HG03097 (cell line): Measurements from ENCODE around the gene ALX1.

Experiments used
- ATAC-seq: cut with Tn5 transposase; IDR thresholded peaks from one replicate; pipeline ENCODE4 v1.9.1; 2021; ENCODE audit not compliant: unreplicated experiment, low FRiP score

The ALX1 gene

DNA sequence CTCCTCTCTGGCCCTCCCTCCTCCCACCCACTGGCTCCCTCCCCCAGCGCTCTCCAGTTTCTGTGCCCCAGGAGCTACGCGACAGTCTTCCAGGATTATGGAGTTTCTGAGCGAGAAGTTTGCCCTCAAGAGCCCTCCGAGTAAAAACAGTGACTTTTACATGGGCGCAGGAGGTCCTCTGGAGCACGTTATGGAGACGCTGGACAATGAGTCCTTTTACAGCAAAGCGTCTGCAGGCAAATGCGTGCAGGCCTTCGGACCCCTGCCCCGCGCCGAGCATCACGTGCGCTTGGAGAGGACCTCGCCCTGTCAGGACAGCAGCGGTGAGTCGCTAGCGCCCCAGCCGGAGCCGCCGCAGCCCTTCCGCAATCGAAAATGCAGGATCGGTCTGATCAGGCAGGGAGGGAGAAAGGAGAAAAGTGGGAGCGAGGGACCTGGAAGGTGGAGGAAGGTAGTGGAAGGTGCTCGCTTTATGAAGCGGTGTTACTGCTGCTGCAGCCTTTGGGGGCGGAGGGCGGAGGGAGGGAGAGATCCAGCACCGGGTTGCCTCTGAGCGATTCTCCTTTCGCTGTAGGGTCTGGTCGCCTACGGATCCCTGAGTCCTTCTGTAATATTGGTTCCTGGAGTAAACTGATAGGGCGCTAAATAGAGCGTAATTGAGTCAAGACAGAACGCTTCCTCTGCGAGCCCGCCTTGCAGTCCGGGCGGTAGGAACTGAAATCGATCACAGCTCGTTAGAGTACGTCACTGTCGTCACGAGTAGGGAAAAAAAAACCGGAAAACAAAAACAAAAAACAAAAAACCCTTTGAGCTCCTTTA lies at the start of gene ALX1:
TSS of gene ALX1 (plus strand) at position 56 of the 819 bp plus-strand sequence. CDS start at position 98, 42 bp downstream.
- no peak for ATAC-seq

DNA sequence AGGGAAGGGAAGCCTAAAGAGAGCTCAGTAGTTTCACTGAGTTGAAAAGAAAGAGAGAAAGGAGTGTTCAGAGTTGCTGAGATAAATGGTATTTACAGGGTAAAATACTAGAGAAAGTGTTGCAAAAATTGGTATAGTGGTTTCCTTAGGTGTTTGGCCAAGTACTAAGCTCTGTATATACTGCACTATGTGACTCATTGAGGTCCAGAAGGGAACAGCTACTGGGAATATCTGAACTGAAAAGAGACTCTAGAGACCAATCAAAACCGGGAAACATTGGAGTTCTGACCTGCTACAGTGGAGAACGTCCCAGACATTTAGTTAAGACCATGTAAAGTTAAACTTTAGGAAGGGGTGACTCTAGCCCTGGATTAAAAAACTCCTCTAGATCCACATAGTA lies 42.7 kb upstream of the ALX1 start:
- no peak for ATAC-seq

DNA sequence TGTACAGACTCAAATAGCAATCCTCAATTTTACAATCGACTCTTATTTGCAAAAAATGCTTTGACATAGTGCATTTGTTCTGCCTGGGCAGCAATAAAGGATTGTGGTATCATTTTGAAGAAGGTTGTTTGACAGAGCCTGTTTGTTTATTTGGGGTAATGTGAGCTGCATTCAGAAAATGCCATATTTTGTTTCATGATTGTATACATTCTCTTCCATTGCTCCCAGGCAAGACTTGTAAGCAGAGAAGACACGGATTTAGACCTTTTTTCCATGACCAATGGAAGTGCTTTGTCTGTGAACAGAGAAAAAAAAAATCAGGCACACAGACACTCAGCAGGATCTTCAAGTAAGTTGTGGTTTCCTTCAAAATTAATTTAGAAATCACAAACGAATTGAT lies 35.5 kb upstream of the ALX1 start:
- ATAC-seq = no peak

DNA sequence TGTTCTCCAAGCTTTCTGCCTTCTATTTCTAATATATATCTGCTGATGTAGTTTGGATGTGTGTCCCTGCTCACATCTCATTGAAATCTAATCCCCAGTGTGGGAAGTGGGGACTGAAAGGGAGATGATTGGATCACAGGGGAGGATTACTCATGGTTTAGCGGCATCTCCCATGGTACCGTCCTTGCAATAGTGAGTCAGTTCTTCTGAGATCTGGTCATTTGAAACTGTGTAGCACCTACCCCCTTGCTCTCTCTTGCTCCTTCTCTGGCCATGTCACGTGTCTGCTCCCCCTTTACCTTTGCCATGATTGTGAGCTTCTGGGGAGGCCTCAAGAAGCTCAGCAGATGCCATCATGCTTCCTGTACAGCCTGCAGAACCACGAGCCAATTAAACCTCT lies 26.2 kb upstream of the ALX1 start:
- ATAC-seq = no peak

DNA sequence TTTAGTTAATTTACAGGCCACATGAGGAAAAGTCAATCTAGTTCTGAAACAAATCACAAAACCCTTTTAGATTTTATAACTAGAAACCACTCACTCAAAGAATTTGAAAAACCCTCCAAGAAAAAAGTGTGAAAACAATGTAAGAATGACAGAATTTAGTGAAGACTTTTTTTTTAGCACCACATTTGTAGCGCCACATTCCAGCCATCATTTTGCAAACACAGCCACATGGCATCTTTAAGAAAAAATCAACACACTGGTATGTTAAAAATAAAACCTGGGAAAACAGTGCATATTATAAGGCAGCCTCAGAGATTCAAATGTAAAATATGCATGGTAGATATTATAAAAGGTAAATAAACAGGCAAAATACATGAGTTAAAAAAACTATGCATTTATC lies 22.3 kb upstream of the ALX1 start:
- no peak for ATAC-seq

DNA sequence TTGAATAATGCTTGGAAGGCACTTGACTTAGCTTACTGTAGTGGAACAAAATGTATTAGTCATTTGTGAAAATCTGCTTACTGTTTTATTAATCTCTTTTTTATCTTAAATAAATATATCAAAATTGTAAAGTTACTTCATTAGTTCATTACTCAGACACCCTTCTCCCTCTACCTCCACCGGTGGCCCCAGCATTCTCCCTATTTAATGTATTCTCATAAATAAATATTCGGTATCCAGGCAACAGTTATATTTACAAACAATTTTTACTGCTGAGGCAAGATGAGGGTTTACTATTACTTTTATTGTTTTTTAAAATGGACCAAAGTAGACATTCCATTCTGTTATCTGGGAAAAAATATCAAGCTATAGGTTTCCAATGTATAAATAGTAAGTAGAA lies 19.6 kb upstream of the ALX1 start:
- ATAC-seq = no peak

DNA sequence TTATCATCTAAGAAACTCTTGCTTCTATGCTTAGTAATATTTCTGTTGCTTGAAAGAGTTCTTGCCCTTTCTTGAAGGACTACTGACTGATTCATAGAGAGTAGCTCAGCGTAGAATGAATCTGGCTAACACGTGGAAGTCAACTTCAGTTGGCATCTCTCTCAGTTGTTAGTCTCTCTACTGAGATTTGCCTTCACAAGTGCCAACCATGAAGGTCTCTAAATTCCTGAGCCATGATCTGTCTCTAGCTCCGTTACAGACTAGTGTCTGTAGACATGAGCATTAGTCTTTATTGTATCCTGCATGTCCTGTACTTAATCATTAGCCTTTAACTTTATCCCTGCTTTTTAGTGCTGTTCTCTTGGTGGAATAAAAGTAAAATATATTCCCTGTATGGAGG lies 19.1 kb upstream of the ALX1 start:
- no peak for ATAC-seq

DNA sequence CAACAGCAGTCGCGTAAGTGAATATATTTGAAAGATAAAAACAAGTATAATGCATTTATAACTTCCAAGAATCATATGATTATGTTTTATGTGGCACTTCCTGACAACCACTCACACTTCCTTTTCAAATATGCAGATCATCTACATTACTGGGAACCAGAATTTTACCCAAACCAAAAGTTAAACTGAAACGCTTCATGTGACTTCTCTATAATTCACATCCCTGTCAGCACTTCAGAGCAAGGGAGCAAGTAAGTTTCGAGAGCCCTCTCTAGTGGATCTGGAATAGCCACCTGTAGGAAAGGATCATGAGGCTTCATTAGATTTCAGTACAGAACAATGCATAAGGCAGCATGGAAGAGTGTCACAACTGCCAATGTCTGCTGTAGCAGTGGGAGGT lies 13.7 kb upstream of the ALX1 start:
- ATAC-seq = no peak

DNA sequence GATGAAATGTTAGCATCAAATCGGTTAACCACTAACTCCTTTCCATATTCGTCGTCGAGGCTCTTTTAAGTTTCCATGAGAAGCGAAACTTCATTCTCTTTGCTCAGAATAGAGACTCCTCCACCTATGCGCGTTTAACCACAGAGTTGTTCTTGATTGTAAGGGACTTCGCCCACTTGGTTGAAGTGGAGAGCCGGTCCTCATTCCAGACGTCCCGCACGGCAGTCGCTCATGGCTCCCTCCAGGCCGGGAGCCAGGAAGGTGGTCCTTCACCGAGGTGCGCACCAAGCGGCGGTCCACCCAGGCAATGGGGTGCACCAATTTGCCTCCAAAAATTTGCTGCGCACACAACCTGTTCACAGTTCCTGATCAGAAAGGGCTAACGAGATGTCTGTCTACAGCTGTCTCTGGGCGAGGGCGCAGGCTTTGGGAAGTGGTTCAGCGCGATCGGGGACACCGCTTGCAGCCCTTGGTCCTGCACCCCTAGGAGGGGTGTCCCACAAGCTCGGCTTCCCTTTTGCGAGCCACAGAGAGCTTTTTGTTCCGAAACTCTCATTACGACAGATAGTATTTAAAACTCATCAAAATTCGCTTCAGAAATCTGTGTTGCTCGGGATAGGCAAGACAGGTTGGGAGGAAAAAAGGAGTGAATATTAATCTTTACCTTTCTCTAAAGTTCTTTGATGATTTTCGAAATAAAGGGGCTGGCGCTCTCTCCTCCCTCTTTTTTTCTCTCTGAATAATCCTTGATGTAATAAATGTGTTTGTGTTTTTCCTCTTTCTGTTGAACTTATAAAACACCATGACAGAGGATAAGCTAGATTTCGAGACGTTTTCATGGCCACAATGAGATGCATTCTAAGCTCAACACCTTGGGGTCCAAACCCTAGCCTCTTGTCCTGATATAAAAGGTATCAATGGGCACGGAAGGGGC lies 6.4 kb upstream of the ALX1 start:
- no peak for ATAC-seq

DNA sequence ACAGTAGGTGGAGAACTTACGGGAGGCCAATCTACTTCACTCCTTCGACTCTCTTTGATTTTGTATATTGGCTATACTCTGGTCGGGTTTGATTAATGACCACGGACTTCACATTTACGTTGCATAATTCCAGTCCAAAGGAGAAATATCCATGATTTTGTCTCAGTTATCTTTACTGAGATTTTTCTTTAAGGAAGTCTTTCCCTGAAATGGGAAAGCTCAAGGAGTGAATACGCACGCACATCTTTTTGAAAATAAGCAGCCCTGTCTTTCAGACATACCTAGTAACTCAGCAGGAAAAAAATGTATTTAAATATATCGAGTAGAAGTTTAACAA lies 5.7 kb upstream of the ALX1 start:
- no peak for ATAC-seq

DNA sequence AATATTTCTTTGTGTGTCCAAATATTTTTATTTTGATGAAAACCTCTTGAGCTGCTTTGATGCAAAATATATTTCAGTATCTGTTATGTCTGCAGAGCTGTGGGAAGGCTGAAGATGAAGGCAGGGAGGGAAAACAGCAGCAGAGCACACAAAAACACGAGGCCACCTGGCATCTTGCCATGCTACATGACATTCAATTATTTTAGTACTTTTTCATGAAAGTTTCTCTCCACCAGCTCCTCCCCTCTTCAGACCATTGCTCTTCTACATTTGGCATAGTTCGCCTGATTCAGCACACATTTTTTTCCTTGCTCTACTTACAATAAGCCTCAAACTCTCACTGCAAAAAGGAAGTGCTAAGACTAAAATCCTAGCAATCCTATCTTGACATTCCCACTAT lies 4.6 kb upstream of the ALX1 start:
- ATAC-seq = no peak

DNA sequence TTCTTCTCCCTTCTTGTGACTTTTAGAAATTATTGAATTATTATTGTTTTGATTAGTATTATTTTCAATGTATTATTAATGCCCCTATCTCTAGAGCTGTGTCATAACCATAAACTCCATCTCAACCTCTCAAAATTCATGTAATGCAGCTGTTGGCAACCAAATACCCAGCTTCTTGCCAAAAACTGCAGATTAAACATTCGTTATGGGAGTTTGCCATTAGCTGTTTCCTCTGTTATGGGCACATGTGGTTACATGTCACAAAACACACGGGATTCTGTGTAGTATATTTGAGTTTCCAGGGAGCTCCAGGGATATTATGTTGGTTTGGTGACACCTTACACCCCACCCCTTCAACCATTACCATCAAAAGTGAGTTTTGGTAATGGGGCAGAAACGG lies 2.8 kb upstream of the ALX1 start:
- ATAC-seq = no peak

DNA sequence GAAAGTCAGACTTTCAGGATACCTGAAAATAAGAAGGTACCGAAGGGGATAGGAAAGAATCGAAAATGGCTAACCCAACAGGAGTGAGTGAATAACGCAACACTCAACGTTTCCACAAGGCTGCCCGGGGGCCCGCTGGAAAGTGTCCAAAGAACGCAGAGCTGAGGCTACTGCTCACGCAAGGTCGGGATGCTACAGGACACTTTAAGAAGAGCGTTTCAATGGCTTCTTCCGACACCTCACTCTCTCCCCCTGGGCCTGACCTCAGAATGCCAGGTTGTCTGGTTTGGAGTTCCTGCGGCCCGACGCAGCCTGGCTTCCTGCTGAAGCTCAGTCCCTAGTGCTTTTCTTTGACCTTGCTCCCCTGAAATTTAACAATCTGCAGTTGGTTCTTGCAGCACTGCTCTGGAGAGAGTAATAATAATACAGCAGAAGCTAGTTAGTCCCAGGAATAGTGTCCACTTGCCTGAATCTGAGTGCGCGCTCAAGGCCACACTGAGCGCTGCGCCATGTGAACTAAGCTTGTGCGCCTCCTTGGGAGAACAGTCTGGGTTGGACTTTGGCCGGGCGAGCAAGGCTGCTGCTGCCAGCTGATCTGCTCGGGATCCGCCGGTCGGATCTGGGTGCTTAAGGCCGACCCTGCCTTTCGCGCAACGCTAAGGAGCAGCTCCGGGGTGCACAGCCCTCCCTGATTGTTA lies 2.0 kb upstream of the ALX1 start:
- ATAC-seq = no peak

DNA sequence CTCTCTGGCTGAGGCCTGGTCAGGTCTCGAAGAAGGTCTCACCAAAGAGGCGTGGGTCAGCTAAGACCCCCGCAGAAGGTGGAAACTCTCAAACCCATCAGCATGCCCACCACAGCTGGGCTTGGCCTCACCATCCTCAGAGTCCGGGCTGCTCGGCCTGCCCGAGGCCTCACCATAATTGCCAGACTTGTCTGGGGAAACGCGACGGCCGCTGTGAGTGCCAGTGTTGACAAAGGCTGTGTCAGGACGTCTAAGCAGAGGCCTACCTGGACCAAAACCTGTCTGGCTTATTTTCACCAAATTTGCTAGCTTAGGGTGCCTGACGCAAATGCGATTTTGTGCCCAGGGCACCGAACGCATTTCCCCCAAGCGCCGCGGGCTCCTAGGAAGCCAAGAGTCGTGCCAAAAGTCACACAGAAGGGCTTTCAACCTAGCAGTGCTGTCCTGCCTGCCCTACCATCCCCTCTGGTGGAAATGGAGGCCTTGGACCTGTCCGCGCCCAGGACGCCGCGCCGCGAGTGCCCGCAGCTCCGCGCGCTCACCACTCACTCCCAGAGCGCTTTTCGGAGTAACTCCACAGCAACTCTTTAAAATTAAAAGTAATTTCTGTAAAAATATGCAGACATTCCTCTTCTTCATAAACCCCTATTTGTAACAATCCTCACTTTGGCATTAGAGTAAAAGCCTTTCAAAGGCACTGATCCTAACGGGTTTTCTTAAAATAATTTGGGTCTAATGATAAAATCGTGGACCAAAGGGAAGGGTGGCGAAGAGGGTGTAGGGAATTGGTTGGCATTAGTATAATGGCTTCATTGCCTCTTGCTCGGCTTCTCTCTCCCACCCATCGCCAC lies 1.2 kb upstream of the ALX1 start:
- no peak for ATAC-seq

DNA sequence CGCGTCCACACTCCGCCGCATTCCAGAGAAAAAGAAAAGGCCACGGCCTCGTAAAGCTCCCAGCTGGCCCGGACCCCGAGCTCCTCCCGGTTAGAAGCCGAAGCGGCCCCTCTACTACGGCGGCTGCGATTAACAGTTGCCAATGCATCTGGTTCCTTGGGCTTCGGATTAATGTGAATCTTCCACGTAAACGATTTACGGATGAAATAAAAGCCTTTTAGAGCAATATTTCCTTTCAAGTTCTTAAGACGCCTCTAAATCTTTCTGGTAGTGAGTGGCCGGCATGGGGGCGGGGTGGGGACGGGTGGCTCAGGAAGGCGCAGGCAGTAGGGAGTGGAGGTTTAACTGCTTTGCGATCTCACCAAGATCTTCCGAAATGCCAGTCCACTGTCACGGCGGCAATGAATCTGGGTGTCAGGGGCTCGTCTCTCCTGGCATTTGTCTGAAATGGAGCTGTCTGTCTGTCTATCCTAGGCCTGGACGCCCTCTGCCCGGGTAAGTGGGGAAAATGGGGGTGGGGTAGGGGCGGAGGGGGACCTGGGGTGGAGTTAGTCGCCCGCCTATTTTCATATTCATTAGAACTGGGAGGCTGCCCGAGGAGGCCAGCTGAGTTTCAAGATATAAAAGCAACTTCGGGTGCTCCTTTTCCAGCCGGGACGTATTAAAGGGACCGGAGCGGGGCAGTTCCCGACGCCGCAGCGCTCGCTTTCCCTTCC lies 413 bp upstream of the ALX1 start:
- no peak for ATAC-seq

DNA sequence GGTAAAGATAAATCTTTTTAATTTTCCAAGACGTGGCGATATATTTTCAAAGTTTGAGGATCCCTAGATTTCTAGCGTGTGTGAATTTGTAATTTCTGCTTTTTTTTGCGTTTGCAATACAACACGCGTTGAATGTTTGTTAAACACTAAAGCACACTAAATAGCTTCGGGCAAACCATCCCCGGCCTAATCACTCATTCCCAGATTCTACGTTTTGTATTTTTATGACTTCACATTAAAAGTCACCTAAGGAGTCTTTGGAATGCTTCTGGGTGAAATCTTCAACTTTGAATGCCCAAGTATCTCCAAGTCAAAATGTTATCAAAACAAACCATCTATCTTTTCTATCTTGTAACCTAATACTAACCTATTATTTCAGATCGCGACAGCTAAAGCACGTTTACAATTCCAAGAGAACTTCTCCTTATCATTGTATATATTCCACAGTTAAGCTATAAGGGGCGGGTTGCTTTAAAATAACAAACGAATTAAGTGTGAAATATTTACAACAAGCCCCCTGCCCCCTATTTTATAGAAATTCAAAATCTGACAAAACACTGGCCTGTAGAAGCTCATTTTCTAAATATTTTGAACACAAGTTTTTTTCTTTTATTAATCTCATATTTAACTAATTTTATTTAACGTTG lies 1.1 kb downstream of the ALX1 start:
- no peak for ATAC-seq

DNA sequence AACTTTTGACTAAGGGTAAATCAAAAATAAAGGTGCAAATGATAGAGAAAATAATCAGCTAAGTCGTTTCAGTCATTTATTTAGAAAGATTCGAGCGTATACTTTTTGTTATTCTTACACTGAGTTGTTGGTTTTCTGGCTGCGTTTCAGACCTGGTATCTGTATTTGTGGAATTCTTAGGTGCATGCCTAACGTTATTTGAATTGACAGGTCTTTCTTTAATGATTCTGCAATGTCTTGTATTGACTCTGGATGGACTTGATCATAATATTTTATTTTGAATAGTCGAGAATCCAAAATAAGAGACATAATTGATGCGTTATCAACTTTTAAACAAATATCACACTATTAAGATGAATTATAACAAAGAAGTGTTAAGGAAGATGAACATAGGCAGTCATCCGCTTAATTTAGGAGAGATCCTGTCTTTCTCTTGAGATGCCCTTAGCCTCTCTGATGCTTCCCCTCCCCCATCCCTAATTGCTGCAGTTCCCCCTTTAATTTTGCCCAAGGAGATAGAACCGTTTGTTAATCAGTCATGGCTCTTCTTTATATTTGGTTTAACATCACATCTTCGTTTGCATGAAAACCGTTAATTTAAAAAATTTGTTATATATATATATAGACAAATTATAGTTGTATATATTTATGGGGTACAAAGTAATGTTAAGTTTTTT lies 1.8 kb downstream of the ALX1 start:
- ATAC-seq = no peak

DNA sequence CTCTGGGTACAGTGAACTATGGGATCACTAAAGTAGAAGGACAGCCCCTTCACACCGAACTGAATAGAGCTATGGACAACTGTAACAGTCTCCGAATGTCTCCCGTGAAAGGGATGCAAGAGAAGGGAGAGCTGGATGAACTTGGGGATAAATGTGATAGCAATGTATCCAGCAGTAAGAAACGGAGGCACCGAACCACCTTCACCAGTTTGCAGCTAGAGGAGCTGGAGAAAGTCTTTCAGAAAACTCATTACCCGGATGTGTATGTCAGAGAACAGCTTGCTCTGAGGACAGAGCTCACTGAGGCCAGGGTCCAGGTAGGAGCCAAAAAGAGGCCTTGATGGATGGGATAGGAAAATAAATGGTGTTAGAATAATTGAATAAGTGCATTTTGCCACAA lies 3.5 kb downstream of the ALX1 start:
- no peak for ATAC-seq

DNA sequence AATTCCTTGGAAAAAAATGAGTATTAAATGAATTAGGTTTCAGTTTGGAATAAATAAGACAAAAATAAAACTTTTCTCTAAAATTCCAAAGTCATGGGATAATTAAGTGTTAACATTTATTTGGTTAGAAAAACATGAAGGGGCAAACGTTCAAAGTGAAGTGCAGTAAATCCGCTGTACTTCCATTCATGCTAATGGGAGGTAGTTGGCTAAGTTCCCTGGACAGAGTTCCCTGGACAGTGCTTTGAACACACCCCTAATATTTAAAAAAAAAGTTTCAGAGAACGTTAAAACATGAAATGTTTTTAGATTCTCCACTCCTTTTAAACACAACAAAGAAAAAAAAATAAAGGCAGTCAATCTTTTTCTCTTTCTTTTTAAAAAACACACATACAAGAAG lies 16.3 kb downstream of the ALX1 start:
- no peak for ATAC-seq
